Tibial artery (tissue), 4 donors: ENCODE results near the gene TMEM140.

Source experiments
- DNase-seq, 2 donors: peaks; one replicate each; pipeline ENCODE4 v3.0.0-alpha.2; 2019
- H3K27ac ChIP-seq, 2 donors: fragments of 200-600 bp; sonication (generic) in 1 of 2; 1 replicate in 1 of 2; 2 replicates in 1 of 2; pipeline ENCODE4 v1.5.1; 2018 to 2019; ENCODE audit warnings: mild to moderate bottlenecking in 1 of 2
- H3K27me3 ChIP-seq, 2 donors: fragments of 200-600 bp; sonication (generic) in 1 of 2; one replicate each; pipeline versions ENCODE4 v1.5.1 to v1.6.0; 2016 to 2019
- H3K36me3 ChIP-seq, 3 donors: fragments of 200-600 bp; sonication (generic) in 2 of 3; one replicate each; pipeline ENCODE4 v1.5.1; 2016 to 2019; ENCODE audit warnings: mild to moderate bottlenecking in 2 of 3
- H3K4me1 ChIP-seq, 4 donors: fragments of 200-600 bp; sonication (generic) in 2 of 4; 1 replicate in 3 of 4; 2 replicates in 1 of 4; pipeline ENCODE4 v1.5.1; 2016 to 2019
- H3K4me3 ChIP-seq, 2 donors: fragments of 200-600 bp; sonication (generic) in 1 of 2; 1 replicate in 1 of 2; 2 replicates in 1 of 2; pipeline ENCODE4 v1.5.1; 2018 to 2019; ENCODE audit warnings: mild to moderate bottlenecking in 2 of 2
- H3K9me3 ChIP-seq, 3 donors: fragments of 200-600 bp; sonication (generic) in 1 of 3; one replicate each; pipeline ENCODE4 v1.5.1; 2016 to 2019
- intact Hi-C: fragments of 100-400 bp; cut with DNase I; formaldehyde crosslinking; loops from one replicate; pipeline ENCODE4 v1.15.0; 2023; ENCODE audit warnings: low total_unique reads
- TF ChIP-seq, protein P1 (sequence below), 2 experiments: fragments of 200-600 bp in 1 of 2; fragments of 450-650 bp in 1 of 2; IDR thresholded peaks; one replicate each; pipeline ENCODE4 v1.5.1; 2017 to 2019; ENCODE audit warnings: antibody characterized with exemption in 2 of 2, mild to moderate bottlenecking in 1 of 2, moderate library complexity in 1 of 2

Gene TMEM140

DNA sequence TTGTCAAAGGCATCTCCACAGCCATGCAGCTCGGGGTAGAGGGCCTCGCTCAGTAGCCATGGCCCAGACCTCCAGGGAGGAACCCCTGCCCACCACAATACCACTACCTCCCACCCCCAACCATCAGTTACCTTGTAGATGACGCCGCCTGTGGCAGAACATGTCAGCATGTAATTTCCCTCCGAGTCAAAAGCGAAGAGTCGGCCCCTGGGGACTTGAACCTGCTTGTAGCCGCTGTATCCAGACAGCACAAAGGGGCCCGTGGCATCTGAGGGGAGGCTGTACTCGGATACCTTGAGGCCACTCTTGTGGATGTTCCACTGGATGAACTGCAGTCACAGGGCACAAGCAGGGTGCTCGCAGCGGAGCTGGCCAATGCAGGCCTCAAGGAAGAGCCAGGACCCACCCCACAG is 39.0 kb downstream of the TMEM140 start:
- H3K36me3 ChIP-seq = peaks cover 84 to 93% (median 86%) of the 10 kb centered on the region in 3 donors

GRCh38 chr7:135188298-135188984 is 40.6 kb downstream of the TMEM140 start:
- no peak overlapping the region for H3K4me3 ChIP-seq
- no peaks in the 10 kb centered on the region for H3K27me3 ChIP-seq
- TF ChIP-seq, protein P1, sequence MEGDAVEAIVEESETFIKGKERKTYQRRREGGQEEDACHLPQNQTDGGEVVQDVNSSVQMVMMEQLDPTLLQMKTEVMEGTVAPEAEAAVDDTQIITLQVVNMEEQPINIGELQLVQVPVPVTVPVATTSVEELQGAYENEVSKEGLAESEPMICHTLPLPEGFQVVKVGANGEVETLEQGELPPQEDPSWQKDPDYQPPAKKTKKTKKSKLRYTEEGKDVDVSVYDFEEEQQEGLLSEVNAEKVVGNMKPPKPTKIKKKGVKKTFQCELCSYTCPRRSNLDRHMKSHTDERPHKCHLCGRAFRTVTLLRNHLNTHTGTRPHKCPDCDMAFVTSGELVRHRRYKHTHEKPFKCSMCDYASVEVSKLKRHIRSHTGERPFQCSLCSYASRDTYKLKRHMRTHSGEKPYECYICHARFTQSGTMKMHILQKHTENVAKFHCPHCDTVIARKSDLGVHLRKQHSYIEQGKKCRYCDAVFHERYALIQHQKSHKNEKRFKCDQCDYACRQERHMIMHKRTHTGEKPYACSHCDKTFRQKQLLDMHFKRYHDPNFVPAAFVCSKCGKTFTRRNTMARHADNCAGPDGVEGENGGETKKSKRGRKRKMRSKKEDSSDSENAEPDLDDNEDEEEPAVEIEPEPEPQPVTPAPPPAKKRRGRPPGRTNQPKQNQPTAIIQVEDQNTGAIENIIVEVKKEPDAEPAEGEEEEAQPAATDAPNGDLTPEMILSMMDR (IDR thresholded peaks at IDR 0.05) = no peak
- peaks cover 80 to 93% (median 84%) of the 10 kb centered on the region in 3 donors for H3K36me3 ChIP-seq
- intact Hi-C loops = no loop called here
- peak in 1 of 2 donors; percentile 48 for DNase-seq
- H3K27ac ChIP-seq = no peak overlapping the region
- no peaks in the 10 kb centered on the region for H3K9me3 ChIP-seq
- no peaks in the 10 kb centered on the region for H3K4me1 ChIP-seq

More for the DNA sequence above, 39.0 kb downstream of the TMEM140 start:
- H3K4me3 ChIP-seq = no peak overlapping the region
- intact Hi-C loops = no loop called here
- TF ChIP-seq, protein P1 (IDR thresholded peaks at IDR 0.05) = no peak
- peak in 1 of 2 donors; percentile 43 for DNase-seq
- peaks cover 3 to 15% (median 6%) of the 10 kb centered on the region in 3 donors for H3K9me3 ChIP-seq
- no peaks in the 10 kb centered on the region for H3K27me3 ChIP-seq
- H3K4me1 ChIP-seq = no peaks in the 10 kb centered on the region
- no peak overlapping the region for H3K27ac ChIP-seq

DNA sequence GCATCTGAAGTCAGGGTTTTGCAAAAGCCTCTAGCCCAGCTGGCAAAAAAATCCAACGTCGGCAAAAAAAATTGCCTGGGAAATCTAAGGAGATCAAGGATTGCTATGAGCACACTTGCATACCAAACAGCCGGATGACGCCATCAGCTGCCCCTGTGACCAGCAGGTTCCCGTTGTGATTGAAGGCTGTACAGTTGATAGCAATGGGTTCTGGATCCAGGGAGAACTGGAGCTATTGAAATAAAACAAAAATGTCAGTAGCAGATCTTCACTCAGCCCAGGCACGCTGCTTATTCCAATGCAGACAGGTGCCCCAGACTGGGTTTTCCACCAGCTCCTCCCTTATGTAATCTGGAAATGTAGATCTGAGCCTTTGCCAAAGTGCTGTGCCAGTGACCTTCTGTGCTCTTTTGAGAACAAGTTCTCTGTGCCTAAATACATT is 41.4 kb downstream of the TMEM140 start:
- intact Hi-C loops = no loop called here
- no peaks in the 10 kb centered on the region for H3K27me3 ChIP-seq
- TF ChIP-seq, protein P1 (IDR thresholded peaks at IDR 0.05) = no peak
- peaks cover 78 to 93% (median 83%) of the 10 kb centered on the region in 3 donors for H3K36me3 ChIP-seq
- DNase-seq = peak in 1 of 2 donors; percentile 12
- H3K4me3 ChIP-seq = no peak overlapping the region
- H3K27ac ChIP-seq = no peak overlapping the region
- H3K4me1 ChIP-seq = no peaks in the 10 kb centered on the region
- H3K9me3 ChIP-seq = no peaks in the 10 kb centered on the region

DNA sequence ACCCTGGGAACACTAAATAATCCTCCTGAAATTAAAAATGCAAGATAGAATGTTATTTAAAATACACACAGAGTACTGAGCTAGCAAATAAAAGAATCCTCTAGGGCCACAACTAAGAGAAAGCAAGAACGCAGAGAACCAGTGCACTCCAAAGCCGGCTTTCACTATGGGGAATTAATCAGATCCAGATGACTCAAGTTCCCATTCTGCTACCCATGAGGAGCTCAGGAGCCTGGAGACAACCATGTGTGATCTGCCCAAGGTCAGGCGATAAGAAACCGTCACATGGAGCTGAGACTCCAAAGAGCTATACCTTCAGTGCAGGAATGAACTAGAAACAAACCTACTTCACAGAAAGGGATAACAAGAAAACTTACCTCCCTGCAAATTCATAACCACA is 42.1 kb downstream of the TMEM140 start:
- Histone ChIP-seq H3K4me1 (no peaks in the 10 kb centered on the region), H3K36me3 (peaks cover 77 to 93% (median 83%) of the 10 kb centered on the region in 3 donors), H3K27ac (no peak overlapping the region), H3K4me3 (no peak overlapping the region), H3K27me3 (no peaks in the 10 kb centered on the region), H3K9me3 (no peaks in the 10 kb centered on the region)
- peak in 1 of 2 donors; percentile 19 for DNase-seq
- intact Hi-C loops = no loop called here
- TF ChIP-seq, protein P1 (IDR thresholded peaks at IDR 0.05) = no peak

DNA sequence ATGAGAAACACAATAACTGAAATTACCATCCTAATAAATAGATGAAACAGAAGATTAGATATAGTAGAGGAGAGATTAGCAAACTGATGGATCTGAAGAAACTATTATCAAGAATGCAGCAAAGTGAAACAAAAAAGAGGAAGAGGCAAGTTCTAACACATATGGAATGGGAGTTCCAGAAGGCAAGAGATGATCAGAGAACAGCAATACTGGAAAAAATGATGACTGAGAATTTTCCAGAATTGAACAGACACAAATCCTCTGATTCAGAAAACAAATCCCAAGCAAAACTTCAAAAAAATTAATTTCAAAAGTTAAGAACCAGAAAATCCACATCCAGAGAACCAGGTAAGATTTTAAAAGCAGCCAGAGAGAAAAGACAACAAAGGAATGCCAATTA is 42.8 kb downstream of the TMEM140 start:
- no peaks in the 10 kb centered on the region for H3K4me1 ChIP-seq
- no peak overlapping the region for H3K27ac ChIP-seq
- DNase-seq = no peak
- intact Hi-C loops = no loop called here
- H3K9me3 ChIP-seq = no peaks in the 10 kb centered on the region
- no peak overlapping the region for H3K4me3 ChIP-seq
- H3K36me3 ChIP-seq = peaks cover 70 to 93% (median 83%) of the 10 kb centered on the region in 3 donors
- no peaks in the 10 kb centered on the region for H3K27me3 ChIP-seq
- TF ChIP-seq, protein P1 (IDR thresholded peaks at IDR 0.05) = no peak
